Gastroesophageal sphincter (tissue), 2 donors: ENCODE measurements around the gene GNG4.

Experiments
- EP300 ChIP-seq: sonication (generic); formaldehyde crosslinking; IDR thresholded peaks from one replicate; pipeline ENCODE4 v1.6.1; 2017; ENCODE audit warnings: antibody characterized with exemption, mild to moderate bottlenecking
- POLR2A ChIP-seq, 2 donors: fragments of 450-650 bp; IDR thresholded peaks; one replicate each; pipeline ENCODE4 v1.6.1; 2017; ENCODE audit warnings: antibody characterized with exemption in 2 of 2, mild to moderate bottlenecking in 2 of 2, moderate library complexity in 1 of 2

DNA sequence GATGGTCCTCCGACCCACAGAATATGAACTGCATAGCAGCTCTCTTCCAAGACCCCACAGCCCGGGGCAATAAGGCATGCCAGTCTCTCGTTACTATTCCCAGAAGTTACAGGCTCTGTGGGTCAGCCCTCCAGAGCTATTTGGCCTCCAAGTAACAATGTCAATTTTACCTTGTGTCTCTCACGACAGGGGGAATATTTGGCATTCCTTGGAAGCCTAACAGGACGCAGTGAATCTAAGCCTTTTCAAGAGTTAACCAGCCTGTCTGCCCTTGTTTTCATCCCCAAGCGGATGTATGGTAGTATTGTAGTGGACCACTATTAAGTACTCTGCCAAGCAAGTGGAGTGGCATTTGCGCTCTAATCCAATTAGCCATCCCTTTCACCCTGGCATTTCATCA is 24.4 kb upstream of the GNG4 start:
- no peak for TF ChIP-seq EP300
- no peak for TF ChIP-seq POLR2A (IDR thresholded peaks at IDR 0.05)
